ENCODE measurements around the gene SPEN. TPM values are rescaled to one million over a fixed set of nuclear protein-coding genes. Genes with fewer than 3 reads are reported as not detected.

SPEN gene
- total RNA-seq, 2 experiments from 2014 or later, result 59.8 to 60.3 TPM

GRCh38 chr1:15808955-15809354 lies 38.6 kb upstream of the SPEN start:
- no peak for ATAC-seq
- TF ChIP-seq CTCF (IDR thresholded peaks at IDR 0.05), result no peak
- H3K27me3 Mint-ChIP-seq, result no peaks in the 10 kb centered on the region
- no peaks in the 10 kb centered on the region for H3K9me3 Mint-ChIP-seq
- ChIA-PET POLR2A (interaction anchor here (0.6 kb wide), 1 partner anchor 126 kb away, joined by 3 read pairs; no protein-coding TSS in a partner anchor), CTCF (no interaction called here)
- no peaks in the 10 kb centered on the region for H3K4me1 Mint-ChIP-seq (ENCODE audit: low read depth)
- DNase-seq, result no peak
- H3K4me3 Mint-ChIP-seq, result no peak overlapping the region
- H3K27ac Mint-ChIP-seq, result no peak overlapping the region
- intact Hi-C loops (cut with micrococcal nuclease), result loop anchor here (10.0 kb wide), 1 partner anchor 246 kb away; no protein-coding TSS in a partner anchor
- no peaks in the 10 kb centered on the region for H3K36me3 Mint-ChIP-seq (ENCODE audit: low read depth)

- no peak for TF ChIP-seq CTCF (IDR thresholded peaks at IDR 0.05)
- H3K27me3 Mint-ChIP-seq, result no peaks in the 10 kb centered on the region
- no peaks in the 10 kb centered on the region for H3K9me3 Mint-ChIP-seq
- ChIA-PET POLR2A (interaction anchor here (0.7 to 1.0 kb wide), 2 partner anchors 23 to 24 kb away, joined by 3 read pairs; no protein-coding TSS in a partner anchor), CTCF (interaction anchor here (1.2 kb wide), 1 partner anchor 18 kb away, joined by 8 read pairs; no protein-coding TSS in a partner anchor)
- no peak overlapping the region for H3K27ac Mint-ChIP-seq
- H3K4me1 Mint-ChIP-seq (ENCODE audit: low read depth), result no peaks in the 10 kb centered on the region
- no peak overlapping the region for H3K4me3 Mint-ChIP-seq
- no peak for ATAC-seq
- no peaks in the 10 kb centered on the region for H3K36me3 Mint-ChIP-seq (ENCODE audit: low read depth)
- DNase-seq, result no peak
- intact Hi-C loops (cut with micrococcal nuclease), result no loop called here
Measured at GRCh38 chr1:15810073-15810472, 37.4 kb upstream of the SPEN start.

- intact Hi-C loops (cut with micrococcal nuclease), result no loop called here
- H3K27ac Mint-ChIP-seq, result no peak overlapping the region
- ChIA-PET CTCF (interaction anchor here (0.7 to 4.0 kb wide), 12 partner anchors 9 to 193 kb away, joined by 3 to 29 read pairs (median 14); no protein-coding TSS in a partner anchor), POLR2A (interaction anchor here (0.6 kb wide), 1 partner anchor 139 kb away, joined by 3 read pairs; no protein-coding TSS in a partner anchor)
- DNase-seq (no peak), ATAC-seq (no peak)
- H3K4me1 Mint-ChIP-seq (ENCODE audit: low read depth), result peaks cover 11% of the 10 kb centered on the region
- no peaks in the 10 kb centered on the region for H3K36me3 Mint-ChIP-seq (ENCODE audit: low read depth)
- H3K4me3 Mint-ChIP-seq, result no peak overlapping the region
- H3K9me3 Mint-ChIP-seq, result no peaks in the 10 kb centered on the region
- H3K27me3 Mint-ChIP-seq, result no peaks in the 10 kb centered on the region
- TF ChIP-seq CTCF (IDR thresholded peaks at IDR 0.05), result no peak
Measured at GRCh38 chr1:15816674-15817073, 30.8 kb upstream of the SPEN start.

- intact Hi-C loops (cut with micrococcal nuclease), result no loop called here
- H3K36me3 Mint-ChIP-seq (ENCODE audit: low read depth), result no peaks in the 10 kb centered on the region
- H3K27me3 Mint-ChIP-seq, result no peaks in the 10 kb centered on the region
- no peak overlapping the region for H3K27ac Mint-ChIP-seq
- peaks cover 10% of the 10 kb centered on the region for H3K4me1 Mint-ChIP-seq (ENCODE audit: low read depth)
- TF ChIP-seq CTCF (IDR thresholded peaks at IDR 0.05), result no peak
- POLR2A ChIA-PET, result no interaction called here
- CTCF ChIA-PET, result no interaction called here
- no peak overlapping the region for H3K4me3 Mint-ChIP-seq
- ATAC-seq (no peak), DNase-seq (no peak)
- no peaks in the 10 kb centered on the region for H3K9me3 Mint-ChIP-seq
Measured at GRCh38 chr1:15820478-15820877, 27.0 kb upstream of the SPEN start.

DNA sequence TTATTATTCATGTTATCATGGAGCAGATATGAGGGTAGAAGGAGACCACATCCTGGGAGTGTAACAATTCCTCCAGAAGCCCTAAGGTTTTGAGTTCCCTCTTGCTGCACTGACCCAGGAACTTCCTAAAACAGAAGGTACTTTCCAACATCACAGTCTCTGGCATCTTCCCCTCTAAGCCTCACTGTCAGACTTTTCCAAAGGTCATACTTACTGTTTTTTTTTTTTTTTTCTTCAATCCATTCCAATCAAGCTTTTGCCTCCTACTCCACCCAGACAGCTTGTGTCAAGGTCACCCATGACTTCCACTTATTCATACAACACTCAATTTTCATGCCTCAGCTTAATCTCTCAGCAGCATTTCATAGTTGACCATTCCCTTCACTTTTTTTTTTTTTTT lies 21.7 kb upstream of the SPEN start:
- no peak for DNase-seq
- TF ChIP-seq CTCF (IDR thresholded peaks at IDR 0.05), result no peak
- Mint-ChIP-seq H3K4me1 (ENCODE audit: low read depth) (peaks cover 6% of the 10 kb centered on the region), H3K4me3 (no peak overlapping the region), H3K27ac (no peak overlapping the region), H3K9me3 (no peaks in the 10 kb centered on the region), H3K27me3 (no peaks in the 10 kb centered on the region), H3K36me3 (ENCODE audit: low read depth) (no peaks in the 10 kb centered on the region)
- POLR2A ChIA-PET, result no interaction called here
- intact Hi-C loops (cut with micrococcal nuclease), result no loop called here
- no peak for ATAC-seq
- CTCF ChIA-PET, result no interaction called here
